NCI-H187 (cell line): ENCODE results near the gene OTUB1.
A peak's percentile ranks its signal among the peaks of the same experiment; 100 is the strongest.
"Not testable (repeated sequence)": the region's sequence is repeated elsewhere in the genome, so short reads cannot be mapped to it uniquely, and the experiment has no call there.

Experiments used
- DNase-seq, 2 experiments: peaks; one replicate each; lab custom pipeline; 2025; lab: John Stamatoyannopoulos, UW

Gene OTUB1, protein sequence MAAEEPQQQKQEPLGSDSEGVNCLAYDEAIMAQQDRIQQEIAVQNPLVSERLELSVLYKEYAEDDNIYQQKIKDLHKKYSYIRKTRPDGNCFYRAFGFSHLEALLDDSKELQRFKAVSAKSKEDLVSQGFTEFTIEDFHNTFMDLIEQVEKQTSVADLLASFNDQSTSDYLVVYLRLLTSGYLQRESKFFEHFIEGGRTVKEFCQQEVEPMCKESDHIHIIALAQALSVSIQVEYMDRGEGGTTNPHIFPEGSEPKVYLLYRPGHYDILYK

DNA sequence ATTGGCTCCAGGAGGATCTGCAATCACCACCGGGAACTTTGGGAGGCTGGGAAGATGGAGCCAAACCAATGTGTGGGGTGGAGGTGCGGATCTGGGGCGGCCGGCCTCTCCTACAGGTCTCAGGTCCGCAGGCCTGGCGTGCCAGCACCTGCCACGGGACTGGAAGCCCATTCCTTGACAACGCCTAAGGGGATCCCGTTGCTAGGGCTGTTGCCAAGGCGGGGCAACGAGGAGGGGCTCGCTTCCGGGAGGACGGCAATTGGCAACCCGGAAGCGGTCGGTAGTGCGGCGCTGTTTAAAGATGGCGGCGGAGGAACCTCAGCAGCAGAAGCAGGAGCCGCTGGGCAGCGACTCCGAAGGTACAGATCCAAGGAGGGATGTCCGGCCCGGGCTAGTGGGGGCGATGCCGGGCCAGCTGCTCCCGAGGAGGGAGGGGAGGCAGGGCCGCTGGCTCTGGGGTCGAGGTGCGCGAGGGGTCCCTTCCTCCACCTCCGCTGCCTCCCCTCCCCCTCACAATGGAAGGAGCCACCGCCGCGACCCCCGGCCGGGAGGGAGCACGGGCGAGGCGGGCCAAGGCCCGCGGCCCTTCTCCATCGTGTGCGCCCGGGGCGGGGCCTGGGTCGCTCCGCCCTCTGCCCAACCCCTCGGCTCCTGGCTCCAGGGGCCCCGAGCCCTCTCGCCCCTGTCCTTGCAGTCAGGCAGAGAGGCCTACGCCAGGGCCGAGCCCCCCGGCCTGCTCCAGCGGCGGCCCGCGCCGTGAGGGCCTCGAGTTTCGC lies at the start of gene OTUB1:
Gene OTUB1 (plus strand): TSS at position 283 of the 776 bp plus-strand sequence. CDS start 19 bp downstream, at position 302.
- peak; percentile 87 to 90 for DNase-seq

DNA sequence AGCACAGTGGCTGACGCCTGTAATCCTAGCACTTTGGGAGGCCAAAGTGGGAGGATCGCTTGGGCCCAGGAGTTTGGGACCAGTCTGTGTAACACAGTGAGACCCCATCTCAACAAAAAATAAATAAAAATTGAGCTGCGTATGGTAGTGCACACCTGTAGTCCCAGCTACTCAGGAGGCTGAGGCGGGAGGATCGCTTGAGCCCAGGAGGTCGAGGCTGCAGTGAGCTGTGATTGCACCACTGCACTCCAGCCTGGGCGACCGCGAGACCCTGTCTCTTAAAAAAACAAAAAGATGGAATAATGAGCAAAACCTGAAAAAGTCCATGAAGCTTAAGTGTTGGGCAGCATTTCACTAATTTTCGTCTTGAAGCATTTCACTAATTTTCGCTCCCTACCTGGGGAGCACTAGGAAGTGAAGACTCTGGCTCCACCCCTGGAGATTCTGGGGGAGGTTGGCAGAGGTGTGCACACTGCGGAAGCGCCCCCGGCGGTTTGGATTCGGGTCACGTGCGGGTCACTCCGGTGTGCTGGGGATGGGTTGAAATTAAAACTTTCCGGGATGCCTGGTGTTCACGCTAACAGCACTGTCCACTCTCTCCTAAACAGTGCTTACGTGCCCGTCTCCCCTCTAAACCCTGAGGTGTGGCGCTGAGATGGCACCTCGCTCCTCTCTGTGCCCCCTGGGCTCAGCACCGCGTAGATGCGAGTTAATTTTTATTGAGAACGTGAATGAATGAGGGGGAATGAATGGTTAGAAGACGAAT lies 48.3 kb upstream of the OTUB1 start:
- no peak for DNase-seq

DNA sequence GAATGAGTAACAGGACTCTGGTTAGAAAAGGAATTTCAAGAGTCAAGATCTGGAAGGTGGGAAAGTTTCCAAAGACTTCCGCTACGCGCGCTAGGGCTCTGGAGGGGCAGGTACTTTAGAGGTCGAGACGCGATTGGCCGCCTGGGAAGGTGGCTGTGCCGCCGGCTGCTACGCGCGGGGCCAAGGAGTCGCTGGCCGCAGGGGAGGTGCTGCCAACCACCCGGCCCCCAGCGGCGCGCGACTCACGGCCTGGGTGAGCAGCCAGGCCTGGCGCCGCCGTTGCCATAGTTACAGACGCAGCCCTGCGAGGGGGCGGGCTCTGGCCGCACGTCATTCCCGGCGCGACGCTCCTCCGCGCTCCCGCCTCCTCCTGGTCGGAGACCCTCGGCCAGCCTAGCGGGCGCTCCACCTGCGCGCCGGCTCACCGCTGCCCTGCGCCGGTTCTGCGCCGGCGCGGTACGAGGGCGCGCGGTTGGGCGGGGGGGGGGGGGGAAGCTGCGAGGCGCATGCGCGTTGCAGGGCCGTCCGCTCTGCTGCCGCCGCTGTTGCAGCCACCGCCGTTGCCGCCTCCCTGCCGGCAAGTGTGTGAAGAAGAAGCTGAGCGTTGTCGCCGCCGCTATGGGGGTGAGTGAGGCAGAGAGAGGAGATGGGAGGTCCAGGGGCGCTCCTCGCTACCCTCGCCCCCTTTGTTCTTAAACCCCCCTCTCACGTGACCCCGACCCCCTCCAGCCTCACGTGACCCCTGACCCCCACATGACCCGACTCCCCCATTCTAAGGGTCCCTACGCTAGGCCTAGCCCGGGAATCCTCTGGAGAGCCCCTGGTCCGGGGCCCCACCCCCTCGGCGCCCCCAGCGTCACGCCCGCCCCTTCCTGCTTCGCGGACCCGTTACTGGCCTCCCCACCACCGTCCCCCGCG lies 47.5 kb upstream of the OTUB1 start, which contains the start of gene NAA40:
Gene NAA40 (plus strand): TSS at position 524 of the 918 bp plus-strand sequence. CDS start 95 bp downstream, at position 619.
- peak; percentile 89 to 97 for DNase-seq

DNA sequence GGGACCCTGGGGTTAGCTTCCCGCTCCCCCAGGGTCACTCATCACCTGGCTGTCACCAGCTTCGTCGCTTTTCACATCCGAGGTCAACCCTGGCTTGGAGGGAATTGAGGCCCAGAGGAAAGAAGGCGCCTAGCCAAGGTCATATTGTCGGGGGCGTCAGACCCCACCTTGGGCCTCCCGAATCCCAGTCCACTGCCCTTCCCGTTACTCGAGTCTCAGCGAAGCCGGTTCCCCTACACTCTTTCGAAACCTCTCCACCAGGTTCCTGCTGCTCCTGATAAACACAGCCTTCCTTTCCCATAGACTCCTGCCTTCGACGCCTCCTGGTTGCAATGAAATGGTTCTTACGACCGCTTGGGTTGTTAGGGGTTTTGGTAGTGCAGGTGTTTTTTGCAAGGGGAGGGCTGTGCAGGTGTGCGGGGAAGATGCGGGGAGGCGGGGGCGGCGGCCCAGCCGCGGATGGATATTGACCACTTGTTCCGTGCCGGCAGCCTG lies 46.8 kb upstream of the OTUB1 start:
- no peak for DNase-seq

DNA sequence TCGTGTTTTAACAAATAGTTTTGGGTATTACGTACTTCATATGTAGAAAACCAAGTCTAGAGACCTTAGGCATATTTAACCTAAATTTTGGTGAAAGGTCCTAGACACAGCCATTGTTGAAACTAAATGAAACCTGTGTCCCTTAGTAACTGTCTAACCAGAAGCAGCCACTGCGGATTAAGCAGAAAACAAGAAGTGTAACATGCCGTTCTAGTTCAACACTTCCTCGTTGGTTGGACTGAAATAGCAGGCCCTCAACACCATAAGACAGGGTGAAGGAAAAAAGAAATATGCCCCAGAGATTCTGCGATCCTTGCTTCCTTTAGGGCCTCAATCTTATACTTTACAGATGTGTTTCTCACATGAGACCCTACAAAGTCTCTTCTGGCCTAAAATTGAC lies 45.5 kb upstream of the OTUB1 start:
- no peak for DNase-seq

DNA sequence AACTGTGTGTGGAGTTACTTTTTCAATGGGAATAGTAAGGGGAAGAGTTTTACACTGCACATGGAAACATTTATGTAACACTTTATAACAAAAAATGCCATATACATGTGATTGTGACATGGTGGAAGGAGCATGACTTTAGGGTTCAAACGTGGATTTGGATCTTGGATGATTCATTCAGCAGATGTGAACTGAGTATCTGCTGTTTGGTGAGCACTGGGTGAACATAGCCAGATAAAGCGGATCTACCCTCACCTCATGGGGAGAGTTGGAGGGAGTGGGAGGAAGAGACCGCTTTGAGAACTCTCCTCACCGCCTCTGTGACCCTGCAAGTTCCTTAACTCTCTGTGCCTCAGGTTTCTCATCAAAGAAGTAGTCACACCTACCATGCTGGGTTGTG lies 44.3 kb upstream of the OTUB1 start:
- DNase-seq, result no peak

DNA sequence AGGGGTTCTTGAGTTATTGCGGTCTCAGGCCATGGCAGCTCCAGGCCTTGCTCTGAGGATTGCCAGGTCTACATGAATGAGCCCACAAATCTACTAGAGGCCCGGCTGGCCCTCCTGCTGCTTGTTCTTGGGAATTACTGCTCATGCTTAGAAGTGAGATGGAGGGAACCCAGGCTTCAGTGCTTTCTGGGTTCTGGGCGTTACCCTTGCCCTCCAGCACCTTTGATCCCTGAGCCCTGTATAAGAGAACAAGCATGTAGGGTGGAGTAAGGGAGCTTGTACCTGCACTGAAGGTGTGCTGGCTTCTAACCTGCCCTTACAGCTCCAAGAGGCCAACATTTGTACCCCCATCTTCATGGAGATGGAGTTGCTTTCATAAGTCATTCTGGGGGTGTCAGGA lies 43.4 kb upstream of the OTUB1 start:
- DNase-seq, result no peak

DNA sequence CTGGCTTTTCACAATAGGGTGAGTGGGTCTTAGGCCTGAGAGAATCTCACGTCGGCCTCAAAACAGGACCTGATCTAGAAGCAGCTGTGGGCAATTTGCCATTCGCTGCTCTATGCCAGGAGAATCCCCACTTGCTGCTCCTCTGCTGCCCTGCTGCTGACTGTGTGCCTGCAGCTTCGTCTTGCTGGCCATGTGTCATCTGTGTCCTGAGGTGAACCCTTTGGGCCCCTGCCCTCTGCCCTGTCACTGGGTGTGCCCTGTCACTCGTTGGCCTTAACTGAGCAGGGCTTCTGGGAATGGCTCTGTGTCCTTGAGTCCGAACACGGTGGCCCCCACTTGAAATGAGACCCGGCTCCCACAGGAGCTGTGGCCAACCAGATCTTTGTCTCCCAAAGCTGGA lies 41.3 kb upstream of the OTUB1 start:
- DNase-seq, result no peak

DNA sequence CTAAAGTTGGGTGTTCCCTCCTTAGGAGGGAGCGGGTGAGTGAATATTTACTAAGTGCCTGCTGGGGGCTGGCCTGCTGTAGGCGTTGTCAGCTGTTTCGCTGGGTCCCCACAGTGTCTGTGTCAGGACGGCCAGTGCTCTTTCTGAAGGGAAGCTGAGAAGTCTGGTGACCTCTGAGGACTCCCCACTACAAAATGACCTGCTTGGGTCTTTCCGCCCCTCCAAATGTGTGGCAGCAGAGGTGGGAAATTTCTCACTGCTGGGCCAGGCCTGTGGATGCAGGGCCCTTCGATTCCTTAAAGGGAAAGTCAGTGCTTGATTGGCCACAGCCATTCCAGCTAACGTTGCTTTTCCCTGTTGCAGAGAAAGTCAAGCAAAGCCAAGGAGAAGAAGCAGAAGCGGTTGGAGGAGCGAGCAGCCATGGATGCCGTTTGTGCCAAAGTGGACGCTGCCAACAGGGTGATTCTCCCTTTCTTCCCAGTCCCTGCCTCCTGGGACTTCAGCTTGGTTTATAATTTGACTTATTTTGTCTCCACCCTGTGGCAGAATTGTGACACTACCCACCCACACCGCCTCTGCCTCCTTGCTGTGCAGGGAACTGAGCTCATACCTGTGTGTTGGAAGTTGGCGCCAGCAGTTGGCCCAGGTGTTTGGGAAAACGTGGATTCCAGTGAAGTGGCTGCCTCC lies 40.6 kb upstream of the OTUB1 start:
- DNase-seq, result no peak

DNA sequence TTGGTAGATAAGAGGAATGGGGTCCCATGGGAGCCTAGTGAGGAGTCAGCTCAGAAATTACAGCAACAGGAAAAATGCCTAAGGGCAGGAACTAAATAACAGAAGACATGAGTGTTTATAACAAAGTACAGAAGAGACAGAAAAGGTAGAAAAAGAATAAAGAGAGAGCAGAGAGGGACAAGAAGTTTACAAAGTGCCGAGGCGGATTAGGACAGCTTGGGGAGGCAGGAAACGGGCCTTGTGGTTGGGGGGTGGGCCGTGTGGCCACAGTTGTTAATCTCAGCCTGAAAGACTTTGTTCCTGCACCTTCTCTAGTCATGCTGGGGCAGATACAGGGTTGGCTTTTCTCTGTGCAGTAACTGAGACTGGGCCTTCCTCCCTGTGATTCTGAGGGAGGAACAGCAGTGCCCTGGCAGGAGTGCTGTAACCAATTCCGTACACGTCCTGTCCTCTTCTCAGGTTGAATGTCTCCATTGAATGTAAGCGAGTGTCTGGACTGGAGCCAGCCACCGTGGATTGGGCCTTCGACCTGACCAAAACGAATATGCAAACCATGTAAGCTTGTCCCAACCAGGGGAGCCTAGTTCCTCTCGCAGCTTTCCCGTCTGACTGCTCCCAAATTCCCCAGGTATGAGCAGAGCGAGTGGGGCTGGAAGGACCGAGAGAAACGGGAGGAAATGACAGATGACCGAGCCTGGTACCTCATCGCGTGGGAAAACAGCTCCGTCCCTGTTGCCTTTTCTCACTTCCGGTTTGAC lies 34.3 kb upstream of the OTUB1 start:
- no peak for DNase-seq

DNA sequence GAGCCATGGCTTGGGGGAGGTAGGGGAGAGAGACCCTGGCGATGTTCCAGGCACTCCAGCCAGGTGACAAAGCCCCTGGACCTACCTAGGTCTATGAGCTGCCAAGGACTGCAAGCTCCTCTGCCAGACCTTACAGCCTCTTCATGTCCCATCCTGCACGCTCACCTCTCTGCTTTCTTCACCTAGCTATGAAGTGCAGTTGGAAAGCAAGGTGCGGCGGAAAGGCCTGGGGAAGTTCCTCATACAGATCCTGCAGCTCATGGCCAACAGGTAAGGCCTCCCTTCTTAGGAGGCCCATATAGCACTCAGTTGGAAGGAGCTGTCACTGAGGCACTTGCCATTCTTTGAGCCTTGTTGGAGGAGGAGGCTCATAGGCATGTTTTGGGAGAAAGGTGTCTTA lies 33.7 kb upstream of the OTUB1 start:
- DNase-seq, result no peak

DNA sequence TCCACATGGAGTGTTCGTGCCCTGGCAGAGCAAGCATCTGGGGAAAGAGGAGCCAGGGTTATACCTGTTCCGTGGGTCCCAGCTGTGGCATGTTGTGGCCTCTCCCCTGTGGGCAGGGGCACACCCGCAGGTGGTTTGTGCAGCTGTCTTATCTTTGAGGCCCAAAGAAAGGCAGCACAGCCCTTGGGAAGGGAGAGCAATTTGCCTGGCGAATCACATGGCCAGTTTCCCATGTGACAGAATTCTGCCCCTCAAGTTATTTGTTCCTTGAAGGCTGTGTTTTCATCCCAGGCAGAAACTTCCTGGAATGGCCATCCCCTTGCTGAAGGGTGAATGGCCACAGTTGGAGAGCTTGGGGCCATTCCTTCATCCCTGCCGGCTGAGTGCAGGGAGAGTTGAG lies 28.2 kb upstream of the OTUB1 start:
- DNase-seq, result no peak

DNA sequence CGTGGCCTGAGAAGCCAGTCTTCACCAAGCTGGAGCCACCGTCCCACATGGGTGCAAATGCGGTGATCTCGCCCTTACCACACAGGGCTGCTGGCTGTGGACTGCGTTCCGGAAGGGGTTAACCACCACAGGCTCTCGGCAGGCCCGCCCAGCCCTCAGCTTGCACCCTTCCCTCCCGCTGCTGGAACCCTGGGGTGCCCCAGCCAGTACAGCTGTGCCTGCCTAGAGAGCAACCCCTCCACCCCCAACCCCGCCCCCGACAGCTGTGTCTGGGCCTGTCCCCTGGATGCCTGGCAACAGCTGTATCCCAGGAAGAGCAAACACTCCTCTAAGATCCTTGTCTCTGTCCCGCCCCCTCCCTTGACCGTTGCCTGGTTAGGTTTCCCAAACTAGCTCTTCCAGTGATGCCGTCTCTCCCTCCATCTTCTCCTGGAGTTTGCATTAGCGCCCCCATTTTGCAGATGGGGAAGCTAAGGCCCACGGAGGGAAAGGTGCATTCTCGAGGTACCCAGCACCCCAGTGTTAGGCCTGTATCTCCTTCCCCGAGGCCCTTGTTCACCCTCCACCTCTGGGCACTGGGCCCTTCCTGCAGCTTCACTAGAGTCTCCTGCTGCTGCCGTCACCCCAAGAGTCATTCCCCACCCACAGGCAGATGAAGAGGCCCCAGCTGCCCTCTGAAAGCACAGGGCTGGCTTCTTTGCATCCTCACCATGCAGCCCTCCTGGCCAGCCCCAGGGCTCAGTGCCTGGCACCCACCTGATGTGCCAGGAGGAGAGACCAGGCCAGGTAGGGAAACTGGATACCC lies 24.4 kb upstream of the OTUB1 start:
- peak; percentile 51 to 73 for DNase-seq

DNA sequence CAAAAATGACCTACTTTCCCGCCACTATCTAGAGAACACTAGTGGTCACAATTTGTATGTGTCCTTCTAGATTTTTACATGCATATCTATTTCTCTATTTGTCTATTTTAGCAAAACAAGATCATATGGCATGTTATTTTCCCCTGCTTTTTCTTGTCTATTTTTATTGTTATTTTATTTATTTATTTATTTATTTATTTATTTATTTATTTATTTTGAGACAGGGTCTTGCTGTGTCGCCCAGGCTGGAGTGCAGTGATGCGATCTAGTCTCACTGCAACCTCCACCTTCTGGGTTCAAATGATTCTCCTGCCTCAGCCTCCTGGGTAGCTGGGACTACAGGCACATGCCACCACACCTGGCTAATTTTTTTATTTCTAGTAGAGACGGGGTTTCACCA lies 22.3 kb upstream of the OTUB1 start:
- DNase-seq, result not testable (repeated sequence)

DNA sequence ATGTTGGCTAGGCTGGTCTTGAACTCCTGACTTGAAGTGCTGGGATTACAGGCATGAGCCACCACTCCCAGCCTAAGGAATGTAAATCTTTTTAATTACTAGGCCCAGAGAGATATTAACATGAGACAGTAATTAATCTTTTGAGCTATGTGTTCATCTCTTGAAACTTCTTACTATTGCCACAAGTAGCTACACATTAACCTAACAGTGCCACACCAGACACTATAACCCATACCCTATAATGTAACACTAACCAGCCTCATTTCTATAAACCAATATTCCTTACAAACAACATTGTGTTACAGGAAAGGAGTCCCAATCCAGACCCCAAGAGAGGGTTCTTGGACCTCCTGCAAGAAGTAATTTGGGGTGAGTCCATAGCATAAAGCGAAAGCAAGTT lies 19.8 kb upstream of the OTUB1 start:
- no peak for DNase-seq

DNA sequence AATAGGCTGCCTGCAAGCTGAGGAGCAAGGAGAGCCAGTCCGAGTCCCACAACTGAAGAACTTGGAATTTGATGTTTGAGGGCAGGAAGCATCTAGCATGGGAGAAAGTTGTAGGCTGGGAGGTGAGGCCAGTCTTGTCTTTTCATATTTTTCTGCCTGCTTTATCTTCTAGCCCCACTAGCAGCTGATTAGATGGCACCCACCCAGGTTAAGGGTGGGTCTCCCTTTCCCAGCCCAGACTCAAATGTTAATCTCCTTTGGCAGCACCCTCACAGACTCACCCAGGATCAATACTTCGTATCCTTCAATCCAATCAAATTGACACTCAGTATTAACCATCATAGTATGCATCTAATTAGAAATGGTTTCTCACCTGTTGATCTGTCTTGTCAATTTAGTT lies 16.8 kb upstream of the OTUB1 start:
- no peak for DNase-seq

DNA sequence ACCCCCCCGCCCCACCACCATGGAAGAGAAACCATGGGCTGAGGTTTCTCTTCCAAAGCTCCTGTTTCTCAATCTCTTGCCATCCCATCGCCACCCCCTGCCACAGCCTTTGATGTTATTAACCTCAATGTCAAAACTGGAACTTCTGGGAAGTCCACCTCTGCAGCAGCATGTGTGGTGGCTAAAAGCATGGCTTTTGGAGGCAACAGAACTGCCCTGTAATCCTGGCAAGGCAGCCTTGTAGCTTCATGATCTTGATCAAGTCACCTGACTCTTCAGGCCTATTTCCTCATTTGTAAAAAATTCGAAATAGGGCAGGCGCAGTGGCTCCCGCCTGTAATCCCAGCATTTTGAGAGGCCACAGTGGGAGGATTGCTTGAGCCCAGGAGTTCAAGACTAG lies 15.3 kb upstream of the OTUB1 start:
- no peak for DNase-seq

DNA sequence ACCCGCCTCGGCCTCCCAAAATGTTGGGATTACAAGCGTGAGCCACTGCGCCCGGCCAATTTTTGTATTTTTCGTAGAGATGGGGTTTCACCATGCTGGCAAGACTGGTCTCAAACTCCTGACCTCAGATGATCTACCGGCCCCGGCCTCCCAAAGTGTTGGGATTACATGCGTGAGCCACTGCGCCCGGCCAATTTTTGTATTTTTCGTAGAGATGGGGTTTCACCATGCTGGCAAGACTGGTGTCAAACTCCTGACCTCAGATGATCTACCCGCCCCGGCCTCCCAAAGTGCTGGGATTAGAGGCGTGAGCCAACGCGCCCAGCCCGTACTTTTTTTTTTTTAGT lies 12.4 kb upstream of the OTUB1 start:
- not testable (repeated sequence) for DNase-seq
